Natural killer cell (primary cell): Measurements from ENCODE around the gene MAP3K6. TPM values are rescaled to one million over a fixed set of nuclear protein-coding genes. Genes with fewer than 3 reads are reported as not detected.
A peak's percentile ranks its signal among the peaks of the same experiment; 100 is the strongest.

Source experiments
- ATAC-seq, 3 donors: fragments of 150-1000 bp in 2 of 3; fragments of 200-7000 bp in 1 of 3; cut with Tn5 transposase; 1 replicate in 1 of 3; 2 replicates in 2 of 3; pipeline ENCODE4 v1.10.0; 2021; ENCODE audit warnings: mild to moderate bottlenecking in 2 of 3, moderate library complexity in 2 of 3
- DNase-seq, 2 donors: peaks; one replicate each; pipeline versions ENCODE4 v3.0.0 to v3.0.0-alpha.2; 2013 to 2021; ENCODE audit warnings: mixed read lengths in 1 of 2
- H3K27ac ChIP-seq: one replicate; pipeline ENCODE4 v1.5.1; 2013; ENCODE audit warnings: mild to moderate bottlenecking, low read length
- H3K27me3 ChIP-seq: one replicate; pipeline ENCODE4 v1.6.1; 2013; ENCODE audit warnings: low read length; ENCODE audit not compliant: control insufficient read depth, insufficient read depth
- H3K36me3 ChIP-seq: one replicate; pipeline ENCODE4 v1.6.1; 2013; ENCODE audit warnings: low read length; ENCODE audit not compliant: control insufficient read depth, insufficient read depth
- H3K4me1 ChIP-seq: one replicate; pipeline ENCODE4 v1.6.1; 2013; ENCODE audit warnings: low read length; ENCODE audit not compliant: control insufficient read depth, insufficient read depth
- H3K4me3 ChIP-seq: one replicate; pipeline ENCODE4 v1.5.1; 2013; ENCODE audit warnings: low read length
- H3K9me3 ChIP-seq: one replicate; pipeline ENCODE4 v1.6.1; 2013; ENCODE audit warnings: low read length; ENCODE audit not compliant: control insufficient read depth, insufficient read depth
- H3K27ac Mint-ChIP-seq, 2 donors: one replicate each; pipeline ENCODE4 v1.8.0; 2022; ENCODE audit warnings: mild to moderate bottlenecking in 2 of 2, mixed read lengths in 2 of 2, moderate library complexity in 1 of 2
- H3K27me3 Mint-ChIP-seq, 2 donors: one replicate each; pipeline ENCODE4 v1.8.0; 2022; ENCODE audit warnings: low read depth in 2 of 2, mixed read lengths in 2 of 2
- H3K36me3 Mint-ChIP-seq: one replicate; pipeline ENCODE4 v1.8.0; 2022; ENCODE audit warnings: mixed read lengths
- H3K4me1 Mint-ChIP-seq, 2 donors: one replicate each; pipeline ENCODE4 v1.8.0; 2022; ENCODE audit warnings: mixed read lengths in 2 of 2
- H3K4me3 Mint-ChIP-seq: one replicate; pipeline ENCODE4 v1.8.0; 2022; ENCODE audit warnings: mild to moderate bottlenecking, moderate library complexity, mixed read lengths
- H3K9me3 Mint-ChIP-seq, 2 donors: one replicate each; pipeline ENCODE4 v1.8.0; 2022; ENCODE audit warnings: mixed read lengths in 2 of 2
- WGBS: methylation state at CpG from one replicate; pipeline ENCODE4 v1.1.7; 2013; ENCODE audit warnings: missing lambda C conversion rate; ENCODE audit not compliant: insufficient coverage; 5-methylcytosine and 5-hydroxymethylcytosine counted together
- intact Hi-C: fragments of 100-400 bp; cut with micrococcal nuclease; formaldehyde crosslinking; loops from one replicate; pipeline ENCODE4 v1.14.2; 2022
- total RNA-seq, 4 donors: library from RNA; stranded (reverse); fragments of 120-200 nt in 1 of 4; gene quantifications; one replicate each; pipeline versions ENCODE4 v1.2.3 to v1.2.4, GENCODE V29; 2013 to 2022
- TF ChIP-seq, protein P1 (sequence below): fragments of 200-600 bp; IDR thresholded peaks from one replicate; pipeline ENCODE4 v1.8.0; 2022; ENCODE audit warnings: antibody characterized with exemption

MAP3K6 gene
- total RNA-seq, 3 donors from 2014 or later (not counting 1 experiment from before 2014, with no cell fraction given), result 8.2 to 15.1 (median 12.1) TPM

- TF ChIP-seq, protein P1, sequence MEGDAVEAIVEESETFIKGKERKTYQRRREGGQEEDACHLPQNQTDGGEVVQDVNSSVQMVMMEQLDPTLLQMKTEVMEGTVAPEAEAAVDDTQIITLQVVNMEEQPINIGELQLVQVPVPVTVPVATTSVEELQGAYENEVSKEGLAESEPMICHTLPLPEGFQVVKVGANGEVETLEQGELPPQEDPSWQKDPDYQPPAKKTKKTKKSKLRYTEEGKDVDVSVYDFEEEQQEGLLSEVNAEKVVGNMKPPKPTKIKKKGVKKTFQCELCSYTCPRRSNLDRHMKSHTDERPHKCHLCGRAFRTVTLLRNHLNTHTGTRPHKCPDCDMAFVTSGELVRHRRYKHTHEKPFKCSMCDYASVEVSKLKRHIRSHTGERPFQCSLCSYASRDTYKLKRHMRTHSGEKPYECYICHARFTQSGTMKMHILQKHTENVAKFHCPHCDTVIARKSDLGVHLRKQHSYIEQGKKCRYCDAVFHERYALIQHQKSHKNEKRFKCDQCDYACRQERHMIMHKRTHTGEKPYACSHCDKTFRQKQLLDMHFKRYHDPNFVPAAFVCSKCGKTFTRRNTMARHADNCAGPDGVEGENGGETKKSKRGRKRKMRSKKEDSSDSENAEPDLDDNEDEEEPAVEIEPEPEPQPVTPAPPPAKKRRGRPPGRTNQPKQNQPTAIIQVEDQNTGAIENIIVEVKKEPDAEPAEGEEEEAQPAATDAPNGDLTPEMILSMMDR, result no peak
- ATAC-seq (no peak), DNase-seq (no peak)
- H3K4me1 ChIP-seq, result peaks cover 48% of the 10 kb centered on the region
- no peaks in the 10 kb centered on the region for H3K36me3 Mint-ChIP-seq
- H3K27me3 ChIP-seq, result no peaks in the 10 kb centered on the region
- intact Hi-C loops, result no loop called here
- WGBS, result 91% methylated on average over 2 of the region's 3 CpGs
- H3K27me3 Mint-ChIP-seq, result no peaks in the 10 kb centered on the region
- no peaks in the 10 kb centered on the region for H3K9me3 Mint-ChIP-seq
- peak overlapping the region; percentile 60 to 67 for H3K27ac Mint-ChIP-seq
- peaks cover 23% of the 10 kb centered on the region for H3K36me3 ChIP-seq
- no peaks in the 10 kb centered on the region for H3K9me3 ChIP-seq
- H3K4me3 ChIP-seq, result no peak overlapping the region
- no peak overlapping the region for H3K4me3 Mint-ChIP-seq
- peaks cover 13 to 23% of the 10 kb centered on the region in 2 donors for H3K4me1 Mint-ChIP-seq
- H3K27ac ChIP-seq, result no peak overlapping the region
Observed at GRCh38 chr1:27353629-27354028, 13.1 kb downstream of the MAP3K6 start.

DNA sequence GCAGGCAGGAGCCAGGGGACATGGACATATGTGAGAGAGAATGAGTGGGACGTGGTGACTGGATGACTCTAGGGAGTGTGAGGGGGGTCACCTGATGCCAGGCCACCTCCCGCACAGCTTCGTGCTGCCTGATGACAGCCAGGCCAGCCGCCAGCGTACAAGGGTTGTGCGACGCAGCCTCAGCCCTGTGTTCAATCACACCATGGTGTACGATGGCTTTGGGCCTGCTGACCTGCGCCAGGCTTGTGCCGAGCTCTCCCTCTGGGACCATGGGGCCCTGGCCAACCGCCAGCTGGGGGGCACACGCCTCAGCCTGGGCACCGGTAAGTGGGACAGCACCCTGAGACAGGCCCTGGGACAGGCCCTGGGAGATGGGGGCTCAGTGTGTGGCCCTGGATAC, 13.6 kb downstream of the MAP3K6 start:
- Histone ChIP-seq H3K36me3 (peaks cover 23% of the 10 kb centered on the region), H3K9me3 (no peaks in the 10 kb centered on the region), H3K27me3 (no peaks in the 10 kb centered on the region), H3K4me1 (peaks cover 46% of the 10 kb centered on the region), H3K4me3 (no peak overlapping the region), H3K27ac (no peak overlapping the region)
- no peak overlapping the region for H3K4me3 Mint-ChIP-seq
- ATAC-seq (no peak), DNase-seq (no peak)
- peaks cover 13 to 23% of the 10 kb centered on the region in 2 donors for H3K4me1 Mint-ChIP-seq
- TF ChIP-seq, protein P1, result no peak
- no peaks in the 10 kb centered on the region for H3K9me3 Mint-ChIP-seq
- intact Hi-C loops, result no loop called here
- 97% methylated on average over 13 of the region's 13 CpGs for WGBS
- H3K36me3 Mint-ChIP-seq, result no peaks in the 10 kb centered on the region
- H3K27me3 Mint-ChIP-seq, result no peaks in the 10 kb centered on the region
- H3K27ac Mint-ChIP-seq, result no peak overlapping the region

DNA sequence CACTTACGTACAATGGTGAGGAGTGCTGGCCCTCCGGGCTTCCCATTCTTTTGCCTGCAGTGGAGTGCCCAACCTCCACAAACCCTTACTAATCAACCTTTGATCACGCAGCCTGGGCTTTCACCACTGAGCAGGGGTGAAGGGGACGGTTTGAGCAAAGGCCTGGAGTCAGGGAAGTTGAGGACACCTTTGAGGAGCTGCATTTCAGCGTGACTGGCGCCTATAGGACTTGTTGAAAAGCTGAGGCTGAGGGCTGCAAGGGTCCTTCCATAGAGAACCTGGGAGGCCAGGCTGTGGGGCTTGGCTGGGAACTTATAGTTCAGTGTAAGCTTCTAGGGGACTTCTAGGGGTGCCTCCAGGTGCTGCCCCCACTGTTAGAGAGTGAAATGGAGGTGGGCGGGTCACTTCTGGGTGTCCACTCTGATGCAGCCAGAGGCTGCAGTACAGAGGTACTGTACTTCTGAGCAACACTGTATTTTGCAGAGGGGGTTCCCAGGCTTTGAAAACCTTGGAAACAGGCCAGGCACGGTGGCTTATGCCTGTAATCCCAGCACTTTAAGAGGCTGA, 15.1 kb downstream of the MAP3K6 start:
- no peak overlapping the region for H3K27ac ChIP-seq
- Mint-ChIP-seq H3K4me3 (no peak overlapping the region), H3K27ac (no peak overlapping the region), H3K9me3 (no peaks in the 10 kb centered on the region), H3K36me3 (no peaks in the 10 kb centered on the region), H3K27me3 (no peaks in the 10 kb centered on the region), H3K4me1 (peaks cover 16 to 27% of the 10 kb centered on the region in 2 donors)
- H3K36me3 ChIP-seq, result peaks cover 33% of the 10 kb centered on the region
- no peaks in the 10 kb centered on the region for H3K9me3 ChIP-seq
- WGBS, result 93% methylated on average over 8 of the region's 8 CpGs
- TF ChIP-seq, protein P1, result no peak
- intact Hi-C loops, result no loop called here
- peaks cover 31% of the 10 kb centered on the region for H3K4me1 ChIP-seq
- DNase-seq (no peak), ATAC-seq (no peak)
- H3K4me3 ChIP-seq, result no peak overlapping the region
- no peaks in the 10 kb centered on the region for H3K27me3 ChIP-seq
